ENCODE results near the gene AFAP1L1. TPM values are rescaled to one million over a fixed set of nuclear protein-coding genes. Genes with fewer than 3 reads are reported as not detected.

The AFAP1L1 gene
- total RNA-seq, 1 donor, result 1.1 TPM

DNA sequence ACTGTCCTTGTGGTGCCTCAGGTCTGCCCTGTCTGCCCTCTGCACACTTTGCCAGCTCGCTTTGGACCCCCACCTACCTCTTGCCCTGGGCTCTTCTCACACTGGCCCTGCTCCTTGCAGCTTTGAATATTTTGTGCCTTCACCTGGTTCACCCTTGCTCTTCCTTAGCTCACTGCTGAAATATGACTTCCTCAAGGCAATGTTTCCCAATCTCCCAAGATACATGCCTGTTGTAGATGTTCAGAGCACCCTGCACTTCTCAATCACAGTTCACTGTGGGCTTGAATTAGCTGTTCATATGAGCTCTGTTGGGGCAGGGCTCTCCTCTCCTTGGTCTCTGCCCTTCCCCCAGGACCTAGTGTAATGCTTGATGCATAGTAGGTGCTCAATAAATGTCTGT, 8.0 kb downstream of the AFAP1L1 start:
- no peaks in the 10 kb centered on the region for H3K79me2 ChIP-seq (ENCODE audit: insufficient read depth, low read length)
- no peak for TF ChIP-seq CTCF (IDR thresholded peaks at IDR 0.05; ENCODE audit: extremely low read depth, low read depth, low read length)

DNA sequence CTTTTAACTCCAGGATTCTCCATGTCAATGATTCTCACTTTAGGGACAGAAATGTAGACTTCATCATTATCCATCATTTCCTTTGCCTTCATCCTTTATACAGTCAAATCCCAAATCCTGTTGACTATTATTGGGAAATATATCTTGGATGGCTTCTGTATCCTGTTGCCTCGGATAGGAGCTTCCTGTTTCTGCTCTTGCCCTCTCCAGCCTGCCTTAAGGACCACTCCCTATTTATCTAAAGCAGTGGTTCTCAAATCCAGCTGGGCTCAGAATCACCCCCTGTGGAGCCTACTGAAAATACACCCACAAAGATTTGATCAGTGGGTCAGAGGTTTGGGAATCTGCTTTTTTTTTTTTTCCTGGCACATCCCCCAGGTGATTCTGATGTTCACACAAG, 8.5 kb downstream of the AFAP1L1 start:
- TF ChIP-seq CTCF (IDR thresholded peaks at IDR 0.05; ENCODE audit: extremely low read depth, low read depth, low read length), result no peak
- no peak for DNase-seq (ENCODE audit: insufficient read length, low spot score, missing footprints)
- no peak overlapping the region for H2AFZ ChIP-seq (ENCODE audit: low read length)
- no peaks in the 10 kb centered on the region for H4K20me1 ChIP-seq (ENCODE audit: insufficient read depth, low read length)
- no peak overlapping the region for H3K4me2 ChIP-seq (ENCODE audit: insufficient read depth, low read length)
- H3K4me1 ChIP-seq (ENCODE audit: insufficient read depth, low read length), result no peaks in the 10 kb centered on the region
- no peaks in the 10 kb centered on the region for H3K36me3 ChIP-seq (ENCODE audit: insufficient read depth, low read length)
- no peaks in the 10 kb centered on the region for H3K79me2 ChIP-seq (ENCODE audit: insufficient read depth, low read length)
- no peaks in the 10 kb centered on the region for H3K9me3 ChIP-seq (ENCODE audit: low read depth, low read length)
- H3K27me3 ChIP-seq (ENCODE audit: insufficient read depth, low read length), result peaks cover 7% of the 10 kb centered on the region
- no peak overlapping the region for H3K4me3 ChIP-seq (ENCODE audit: insufficient read depth, low read length)
- no peak overlapping the region for H3K27ac ChIP-seq (ENCODE audit: low read depth, low read length)

More for the DNA sequence above, 8.0 kb downstream of the AFAP1L1 start:
- no peaks in the 10 kb centered on the region for H4K20me1 ChIP-seq (ENCODE audit: insufficient read depth, low read length)
- H2AFZ ChIP-seq (ENCODE audit: low read length), result no peak overlapping the region
- H3K36me3 ChIP-seq (ENCODE audit: insufficient read depth, low read length), result no peaks in the 10 kb centered on the region
- H3K4me3 ChIP-seq (ENCODE audit: insufficient read depth, low read length), result no peak overlapping the region
- no peaks in the 10 kb centered on the region for H3K9me3 ChIP-seq (ENCODE audit: low read depth, low read length)
- no peak overlapping the region for H3K4me2 ChIP-seq (ENCODE audit: insufficient read depth, low read length)
- no peak overlapping the region for H3K27ac ChIP-seq (ENCODE audit: low read depth, low read length)
- peaks cover 7% of the 10 kb centered on the region for H3K27me3 ChIP-seq (ENCODE audit: insufficient read depth, low read length)
- DNase-seq (ENCODE audit: insufficient read length, low spot score, missing footprints), result no peak
- no peaks in the 10 kb centered on the region for H3K4me1 ChIP-seq (ENCODE audit: insufficient read depth, low read length)

GRCh38 chr5:149280802-149281201, 9.1 kb downstream of the AFAP1L1 start:
- no peaks in the 10 kb centered on the region for H3K79me2 ChIP-seq (ENCODE audit: insufficient read depth, low read length)
- H3K9me3 ChIP-seq (ENCODE audit: low read depth, low read length), result no peaks in the 10 kb centered on the region
- no peak overlapping the region for H3K4me3 ChIP-seq (ENCODE audit: insufficient read depth, low read length)
- peaks cover 7% of the 10 kb centered on the region for H3K27me3 ChIP-seq (ENCODE audit: insufficient read depth, low read length)
- no peak overlapping the region for H2AFZ ChIP-seq (ENCODE audit: low read length)
- H3K36me3 ChIP-seq (ENCODE audit: insufficient read depth, low read length), result no peaks in the 10 kb centered on the region
- H4K20me1 ChIP-seq (ENCODE audit: insufficient read depth, low read length), result no peaks in the 10 kb centered on the region
- DNase-seq (ENCODE audit: insufficient read length, low spot score, missing footprints), result no peak
- no peak overlapping the region for H3K4me2 ChIP-seq (ENCODE audit: insufficient read depth, low read length)
- no peak overlapping the region for H3K27ac ChIP-seq (ENCODE audit: low read depth, low read length)
- TF ChIP-seq CTCF (IDR thresholded peaks at IDR 0.05; ENCODE audit: extremely low read depth, low read depth, low read length), result no peak
- no peaks in the 10 kb centered on the region for H3K4me1 ChIP-seq (ENCODE audit: insufficient read depth, low read length)

- no peak overlapping the region for H3K4me2 ChIP-seq (ENCODE audit: insufficient read depth, low read length)
- no peak overlapping the region for H3K27ac ChIP-seq (ENCODE audit: low read depth, low read length)
- H3K4me3 ChIP-seq (ENCODE audit: insufficient read depth, low read length), result no peak overlapping the region
- no peaks in the 10 kb centered on the region for H4K20me1 ChIP-seq (ENCODE audit: insufficient read depth, low read length)
- H3K79me2 ChIP-seq (ENCODE audit: insufficient read depth, low read length), result no peaks in the 10 kb centered on the region
- no peak overlapping the region for H2AFZ ChIP-seq (ENCODE audit: low read length)
- no peak for DNase-seq (ENCODE audit: insufficient read length, low spot score, missing footprints)
- TF ChIP-seq CTCF (IDR thresholded peaks at IDR 0.05; ENCODE audit: extremely low read depth, low read depth, low read length), result no peak
- peaks cover 7% of the 10 kb centered on the region for H3K27me3 ChIP-seq (ENCODE audit: insufficient read depth, low read length)
- no peaks in the 10 kb centered on the region for H3K9me3 ChIP-seq (ENCODE audit: low read depth, low read length)
- H3K36me3 ChIP-seq (ENCODE audit: insufficient read depth, low read length), result no peaks in the 10 kb centered on the region
- no peaks in the 10 kb centered on the region for H3K4me1 ChIP-seq (ENCODE audit: insufficient read depth, low read length)
Measured at GRCh38 chr5:149282027-149282965, 10.6 kb downstream of the AFAP1L1 start.
